IMR-90 (cell line): ENCODE data around the gene CNOT3. TPM values are rescaled to one million over a fixed set of nuclear protein-coding genes. Genes with fewer than 3 reads are reported as not detected.

Source experiments
- ATAC-seq: fragments of 200-7000 bp; cut with Tn5 transposase; 2 replicates; pipeline ENCODE4 v1.9.1; 2020; ENCODE audit warnings: low read depth, mild to moderate bottlenecking, moderate library complexity
- BruUV-seq: library from RNA; stranded (reverse); fragments of 400-500 nt; replicated peaks from 2 replicates; lab custom pipeline; 2021; lab: Mats Ljungman, UMichigan
- CTCF ChIA-PET: fragments of 300-600 bp; formaldehyde crosslinking; extraction: SDS; loops from one replicate; lab custom pipeline; 2021; ENCODE audit warnings: antibody characterized with exemption; lab: Yijun Ruan, JAX
- POLR2A ChIA-PET: fragments of 300-600 bp; sonication (Branson Sonifier 250); formaldehyde crosslinking; loops from one replicate; lab custom pipeline; 2022; ENCODE audit warnings: antibody characterized with exemption; ENCODE audit not compliant: unreplicated experiment; lab: Charles Lee
- DNase-seq: peaks from one replicate; pipeline ENCODE4 v3.0.0; 2013
- H2AFZ ChIP-seq: replicated peaks from 2 replicates; pipeline ENCODE3; 2013; ENCODE audit warnings: low read length, mild to moderate bottlenecking; ENCODE audit not compliant: poor library complexity
- H2AK5ac ChIP-seq: 2 replicates; pipeline ENCODE4 v1.6.1; 2013; ENCODE audit warnings: low read depth, low read length, inconsistent platforms
- H2AK9ac ChIP-seq: replicated peaks from 2 replicates; pipeline ENCODE3; 2013; ENCODE audit warnings: mild to moderate bottlenecking, low read depth, low read length, moderate library complexity; ENCODE audit not compliant: poor library complexity
- H2BK120ac ChIP-seq: 2 replicates; pipeline ENCODE4 v1.6.1; 2013; ENCODE audit warnings: low read depth, low read length, inconsistent platforms
- H2BK15ac ChIP-seq: 3 replicates; pipeline ENCODE4 v1.6.1; 2013; ENCODE audit warnings: low read depth, low read length, inconsistent platforms
- H2BK20ac ChIP-seq: 2 replicates; pipeline ENCODE4 v1.6.1; 2013; ENCODE audit warnings: low read depth, mild to moderate bottlenecking, inconsistent platforms, low read length, moderate library complexity
- H2BK5ac ChIP-seq: 2 replicates; pipeline ENCODE4 v1.6.1; 2013; ENCODE audit warnings: mild to moderate bottlenecking, low read depth, low read length, inconsistent platforms; ENCODE audit not compliant: poor library complexity, severe bottlenecking
- H3K14ac ChIP-seq: replicated peaks from 2 replicates; pipeline ENCODE4 v1.6.1; 2013; ENCODE audit warnings: low read depth, low read length, inconsistent platforms
- H3K18ac ChIP-seq: 2 replicates; pipeline ENCODE4 v1.6.1; 2013; ENCODE audit warnings: low read depth, low read length, control low read depth
- H3K23ac ChIP-seq: 2 replicates; pipeline ENCODE4 v1.6.1; 2013; ENCODE audit warnings: low read depth, low read length, inconsistent platforms
- H3K27ac ChIP-seq: 2 replicates; pipeline ENCODE4 v1.5.1; 2013; ENCODE audit warnings: mild to moderate bottlenecking, control low read depth, low read length; ENCODE audit not compliant: insufficient read depth
- H3K27me3 ChIP-seq: 2 replicates; pipeline ENCODE4 v1.6.1; 2013; ENCODE audit warnings: low read length; ENCODE audit not compliant: control insufficient read depth, insufficient read depth
- H3K36me3 ChIP-seq: 2 replicates; pipeline ENCODE4 v1.6.1; 2013; ENCODE audit warnings: low read length, mixed read lengths; ENCODE audit not compliant: control insufficient read depth, insufficient read depth
- H3K4ac ChIP-seq: 2 replicates; pipeline ENCODE4 v1.6.1; 2013; ENCODE audit warnings: low read depth, low read length, inconsistent platforms
- H3K4me1 ChIP-seq: 2 replicates; pipeline ENCODE4 v1.6.1; 2013; ENCODE audit warnings: low read length, mixed read lengths; ENCODE audit not compliant: control insufficient read depth, insufficient read depth
- H3K4me2 ChIP-seq: 2 replicates; pipeline ENCODE4 v1.6.1; 2013; ENCODE audit warnings: low read depth, mild to moderate bottlenecking, control low read depth, low read length, moderate library complexity
- H3K4me3 ChIP-seq: 2 replicates; pipeline ENCODE4 v1.5.1; 2013; ENCODE audit warnings: low read depth, mild to moderate bottlenecking, control low read depth, low read length, moderate library complexity; ENCODE audit not compliant: insufficient read depth
- H3K56ac ChIP-seq: 2 replicates; pipeline ENCODE4 v1.6.1; 2013; ENCODE audit warnings: low read length, inconsistent platforms; ENCODE audit not compliant: insufficient read depth; ENCODE audit errors: extremely low read depth
- H3K79me1 ChIP-seq, 2 experiments: 2 replicates each; pipeline ENCODE4 v1.6.1; 2013; ENCODE audit warnings: low read length in 2 of 2, inconsistent platforms in 1 of 2, low read depth in 1 of 2
- H3K9ac ChIP-seq: 2 replicates; pipeline ENCODE4 v1.6.1; 2013; ENCODE audit warnings: low read depth, low read length, control low read depth
- H3K9me1 ChIP-seq: 2 replicates; pipeline ENCODE4 v1.6.1; 2013; ENCODE audit warnings: low read length, inconsistent platforms; ENCODE audit not compliant: insufficient read depth
- H3K9me3 ChIP-seq: 2 replicates; pipeline ENCODE4 v1.6.1; 2013; ENCODE audit warnings: low read length; ENCODE audit not compliant: control insufficient read depth, insufficient read depth
- H4K20me1 ChIP-seq: 2 replicates; pipeline ENCODE4 v1.6.1; 2013; ENCODE audit warnings: low read length, inconsistent platforms; ENCODE audit not compliant: insufficient read depth
- H4K5ac ChIP-seq: 2 replicates; pipeline ENCODE4 v1.6.1; 2013; ENCODE audit warnings: mild to moderate bottlenecking, low read depth, low read length, control low read depth
- H4K8ac ChIP-seq, 2 experiments: 2 replicates each; pipeline ENCODE4 v1.6.1; 2013; ENCODE audit warnings: low read depth in 2 of 2, low read length in 2 of 2, control low read depth in 1 of 2, inconsistent platforms in 1 of 2
- H4K91ac ChIP-seq: 2 replicates; pipeline ENCODE4 v1.6.1; 2013; ENCODE audit warnings: low read depth, low read length, inconsistent platforms; ENCODE audit not compliant: insufficient read depth
- BHLHE40 ChIP-seq: fragments of 150-350 bp; IDR thresholded peaks from 2 replicates; pipeline ENCODE4 v1.6.1; 2016; ENCODE audit warnings: mild to moderate bottlenecking, low read depth, low read length
- CHD1 ChIP-seq: IDR thresholded peaks from 2 replicates; pipeline ENCODE4 v1.6.1; 2012; ENCODE audit warnings: low read depth, low read length, improper control_type of control experiment
- CTCF ChIP-seq: conservative IDR thresholded peaks from 2 replicates; pipeline ENCODE4 v1.5.1; 2012; ENCODE audit warnings: mild to moderate bottlenecking, low read depth, low read length, improper control_type of control experiment
- MAFK ChIP-seq: IDR thresholded peaks from 2 replicates; pipeline ENCODE4 v1.6.1; 2012; ENCODE audit warnings: low read depth, low read length, improper control_type of control experiment
- MXI1 ChIP-seq: IDR thresholded peaks from 2 replicates; pipeline ENCODE4 v1.6.1; 2012; ENCODE audit warnings: low read depth, mild to moderate bottlenecking, low read length, moderate library complexity, borderline replicate concordance
- NFE2L2 ChIP-seq: fragments of 150-350 bp; IDR thresholded peaks from 2 replicates; pipeline ENCODE4 v1.6.1; 2016; ENCODE audit warnings: low read depth, mild to moderate bottlenecking, low read length
- RCOR1 ChIP-seq: IDR thresholded peaks from 2 replicates; pipeline ENCODE4 v1.6.1; 2012; ENCODE audit warnings: mild to moderate bottlenecking, low read length, improper control_type of control experiment; ENCODE audit not compliant: insufficient replicate concordance
- RFX5 ChIP-seq: IDR thresholded peaks from 2 replicates; pipeline ENCODE4 v1.8.0; 2012; ENCODE audit warnings: low read depth, mild to moderate bottlenecking, low read length, moderate library complexity
- USF2 ChIP-seq: fragments of 150-350 bp; IDR thresholded peaks from 2 replicates; pipeline ENCODE4 v1.6.1; 2017; ENCODE audit warnings: mild to moderate bottlenecking, antibody characterized with exemption, low read length, low read depth
- WGBS, 2 experiments: methylation state at CpG; one replicate each; pipeline versions ENCODE4 v1.1.5 to v1.1.7; 2013; ENCODE audit warnings: missing lambda C conversion rate in 2 of 2; ENCODE audit not compliant: insufficient read length in 1 of 2; ENCODE audit errors: extremely low coverage in 2 of 2; 5-methylcytosine and 5-hydroxymethylcytosine counted together
- dilution Hi-C: fragments of 300-500 bp; cut with HindIII; formaldehyde crosslinking; loops from one replicate; pipeline ENCODE4 v1.14.3; 2018; ENCODE audit warnings: low sequenced_read_pairs; ENCODE audit not compliant: unreplicated experiment
- in situ Hi-C: fragments of 300-500 bp; cut with MboI; formaldehyde crosslinking; loops from 3 replicates; pipeline ENCODE4 v1.14.3; 2019; ENCODE audit warnings: low sequenced_read_pairs, inconsistent platforms, mixed read lengths
- intact Hi-C: fragments of 100-400 bp; cut with micrococcal nuclease; formaldehyde crosslinking; loops from 2 replicates; pipeline ENCODE4 v1.10.0; 2022
- polyA plus RNA-seq, 3 experiments: library from polyadenylated mRNA; depleted of rRNA; stranded (reverse); fragments of >200 nt; gene quantifications; 2 replicates each; pipeline ENCODE4 v1.2.3, GENCODE V29; 2012; ENCODE audit warnings: low replicate concordance in 1 of 3
- total RNA-seq: library from RNA; depleted of rRNA; stranded (reverse); fragments of >200 nt; gene quantifications from 2 replicates; pipeline ENCODE4 v1.2.3, GENCODE V29; 2012

The CNOT3 gene
- total and polyA plus RNA-seq, 2 of the 4 experiments (the other 2 are of a cell fraction) = 5.4 to 26.7 TPM

GRCh38 chr19:54149021-54149812 is 11.7 kb downstream of the CNOT3 start:
- Histone ChIP-seq H3K9me3 (no peaks in the 10 kb centered on the region), H3K36me3 (peaks cover 88% of the 10 kb centered on the region), H4K91ac (no peak overlapping the region), H3K4me3 (no peak overlapping the region), H3K9ac (no peak overlapping the region), H2AK9ac (no peak overlapping the region), H2BK15ac (no peak overlapping the region), H3K18ac (no peak overlapping the region), H3K27ac (no peak overlapping the region), H4K20me1 (peaks cover 11% of the 10 kb centered on the region; the same call in 1 of the 2 replicates), H4K5ac (no peak overlapping the region), H3K27me3 (no peaks in the 10 kb centered on the region), H2BK20ac (no peak overlapping the region), H3K4me2 (no peak overlapping the region), H3K23ac (no peak overlapping the region), H2BK5ac (no peak overlapping the region), H3K4me1 (no peaks in the 10 kb centered on the region), H2AFZ (no peak overlapping the region), H3K79me1 (peaks cover 8 to 18% of the 10 kb centered on the region in 2 experiments; a peak in 3 of 4 replicates), H2BK120ac (no peak overlapping the region), H2AK5ac (no peak overlapping the region), H3K9me1 (no peaks in the 10 kb centered on the region), H3K14ac (no peak overlapping the region), H4K8ac (no peak overlapping the region), H3K4ac (no peak overlapping the region), H3K56ac (no peak overlapping the region)
- no TSS peak for BruUV-seq
- TF ChIP-seq BHLHE40 (no peak), NFE2L2 (no peak), CTCF (no peak), RCOR1 (no peak), CHD1 (no peak), MAFK (no peak), RFX5 (no peak), USF2 (no peak), MXI1 (no peak)
- POLR2A ChIA-PET = no interaction called here
- CTCF ChIA-PET = no interaction called here
- in situ Hi-C loops = loop anchor here (25.0 kb wide), 1 partner anchor 1513 kb away; the partner anchor contains the start of gene U2AF2
- dilution Hi-C loops = no loop called here
- ATAC-seq (no peak), DNase-seq (no peak)
- whole genome bisulfite sequencing, 2 experiments = 89% methylated on average over 9 of the region's 12 CpGs; no CpG with 5 or more reads in 1 of the 2 experiments
- intact Hi-C loops = no loop called here
